DND-41 (cell line): ENCODE measurements around the gene PLEKHA7.

Source experiments
- ATAC-seq: fragments of 200-7000 bp; cut with Tn5 transposase; 3 replicates; pipeline ENCODE4 v1.9.1; 2021; ENCODE audit warnings: low read depth; ENCODE audit not compliant: insufficient read depth
- DNase-seq: peaks from one replicate; pipeline ENCODE4 v3.0.0-alpha.2; 2020
- H2AFZ ChIP-seq: 2 replicates; pipeline ENCODE4 v1.6.0; 2012; ENCODE audit warnings: low read depth, low read length
- H3K27ac ChIP-seq: 2 replicates; pipeline ENCODE4 v1.5.1; 2012; ENCODE audit warnings: low read length, inconsistent platforms
- H3K27me3 ChIP-seq: fragments of 200-600 bp; sonication (generic); 2 replicates; pipeline ENCODE4 v1.6.0; 2012; ENCODE audit warnings: low read length, mild to moderate bottlenecking, inconsistent platforms; ENCODE audit not compliant: insufficient read depth, poor library complexity
- H3K36me3 ChIP-seq: 2 replicates; pipeline ENCODE4 v1.5.1; 2012; ENCODE audit warnings: low read length, inconsistent platforms; ENCODE audit not compliant: insufficient read depth
- H3K4me1 ChIP-seq: 2 replicates; pipeline ENCODE4 v1.5.1; 2012; ENCODE audit warnings: mild to moderate bottlenecking, low read length; ENCODE audit not compliant: insufficient read depth
- H3K4me2 ChIP-seq: 2 replicates; pipeline ENCODE4 v1.6.0; 2012; ENCODE audit warnings: mild to moderate bottlenecking, moderate library complexity, low read length, inconsistent platforms; ENCODE audit not compliant: insufficient read depth
- H3K4me3 ChIP-seq, 2 experiments: fragments of 200-600 bp in 1 of 2; shearing (Covaris generic) in 1 of 2; 2 replicates each; pipeline ENCODE4 v1.5.1; 2012 to 2016; ENCODE audit warnings: inconsistent platforms in 2 of 2, low read length in 2 of 2, mild to moderate bottlenecking in 2 of 2, low read depth in 1 of 2, moderate library complexity in 1 of 2
- H3K79me2 ChIP-seq: 2 replicates; pipeline ENCODE4 v1.6.0; 2012; ENCODE audit warnings: low read length, inconsistent platforms; ENCODE audit not compliant: insufficient read depth
- H3K9ac ChIP-seq: 2 replicates; pipeline ENCODE4 v1.6.0; 2012; ENCODE audit warnings: low read depth, mild to moderate bottlenecking, inconsistent platforms, low read length, moderate library complexity
- H3K9me3 ChIP-seq: 2 replicates; pipeline ENCODE4 v1.5.1; 2012; ENCODE audit warnings: low read length, moderate library complexity, mild to moderate bottlenecking, inconsistent platforms; ENCODE audit not compliant: insufficient read depth, severe bottlenecking
- H4K20me1 ChIP-seq: 2 replicates; pipeline ENCODE4 v1.6.0; 2012; ENCODE audit warnings: low read length; ENCODE audit not compliant: insufficient read depth
- CTCF ChIP-seq: IDR thresholded peaks from 2 replicates; pipeline ENCODE4 v1.5.1; 2012; ENCODE audit warnings: borderline replicate concordance, low read length, moderate library complexity, mild to moderate bottlenecking; ENCODE audit not compliant: poor library complexity, severe bottlenecking; ENCODE audit errors: extremely low read depth
- EZH2 ChIP-seq: IDR thresholded peaks from 3 replicates; pipeline ENCODE4 v1.6.1; 2012; ENCODE audit warnings: borderline replicate concordance, low read depth, mild to moderate bottlenecking, moderate library complexity, low read length, inconsistent platforms; ENCODE audit not compliant: severe bottlenecking

Gene PLEKHA7

GRCh38 chr11:16814410-16815046 lies 199.7 kb downstream of the PLEKHA7 start:
- Histone ChIP-seq H2AFZ (no peak overlapping the region), H3K27ac (no peak overlapping the region), H3K4me3 (no peak overlapping the region), H3K9me3 (no peaks in the 10 kb centered on the region), H4K20me1 (no peaks in the 10 kb centered on the region), H3K36me3 (no peaks in the 10 kb centered on the region), H3K4me2 (no peak overlapping the region), H3K27me3 (peaks cover 18% of the 10 kb centered on the region), H3K79me2 (no peaks in the 10 kb centered on the region), H3K4me1 (no peaks in the 10 kb centered on the region), H3K9ac (no peak overlapping the region)
- ATAC-seq (no peak), DNase-seq (no peak)
- TF ChIP-seq CTCF (no peak), EZH2 (no peak)

- H2AFZ ChIP-seq = no peak overlapping the region
- no peak overlapping the region for H3K4me3 ChIP-seq
- no peaks in the 10 kb centered on the region for H3K4me1 ChIP-seq
- no peaks in the 10 kb centered on the region for H4K20me1 ChIP-seq
- H3K36me3 ChIP-seq = no peaks in the 10 kb centered on the region
- H3K27me3 ChIP-seq = peaks cover 17% of the 10 kb centered on the region
- DNase-seq = no peak
- no peak overlapping the region for H3K9ac ChIP-seq
- no peaks in the 10 kb centered on the region for H3K9me3 ChIP-seq
- no peak for TF ChIP-seq CTCF
- no peak for TF ChIP-seq EZH2
- H3K79me2 ChIP-seq = no peaks in the 10 kb centered on the region
- no peak overlapping the region for H3K27ac ChIP-seq
- no peak for ATAC-seq
- H3K4me2 ChIP-seq = no peak overlapping the region
These were observed 201.1 kb downstream of the PLEKHA7 start for GRCh38 chr11:16813126-16813525.

GRCh38 chr11:16812274-16812673 lies 201.9 kb downstream of the PLEKHA7 start:
- no peak for ATAC-seq
- Histone ChIP-seq H3K79me2 (no peaks in the 10 kb centered on the region), H3K9ac (no peak overlapping the region), H3K4me2 (no peak overlapping the region), H4K20me1 (no peaks in the 10 kb centered on the region), H3K36me3 (no peaks in the 10 kb centered on the region), H3K4me3 (no peak overlapping the region), H3K4me1 (no peaks in the 10 kb centered on the region), H3K27ac (no peak overlapping the region), H2AFZ (no peak overlapping the region), H3K9me3 (no peaks in the 10 kb centered on the region), H3K27me3 (peaks cover 17% of the 10 kb centered on the region)
- TF ChIP-seq CTCF = no peak
- TF ChIP-seq EZH2 = no peak
- DNase-seq = no peak
